Neuron (in vitro differentiated cells): ENCODE results near the gene NPAS3.

ENCODE experiments used
- H2AFZ ChIP-seq: one replicate; pipeline ENCODE4 v1.6.1; 2013; ENCODE audit warnings: low read depth, mild to moderate bottlenecking, inconsistent platforms, low read length, moderate library complexity
- H3K27me3 ChIP-seq: one replicate; pipeline ENCODE4 v1.6.1; 2013; ENCODE audit warnings: low read length; ENCODE audit not compliant: insufficient read depth
- H3K36me3 ChIP-seq: one replicate; pipeline ENCODE4 v1.6.1; 2013; ENCODE audit warnings: low read length; ENCODE audit not compliant: insufficient read depth
- H3K4me1 ChIP-seq: one replicate; pipeline ENCODE4 v1.6.1; 2013; ENCODE audit warnings: low read length; ENCODE audit not compliant: insufficient read depth
- H3K4me3 ChIP-seq: 2 replicates; pipeline ENCODE4 v1.5.1; 2013; ENCODE audit warnings: mild to moderate bottlenecking, low read length, moderate library complexity
- H3K9me3 ChIP-seq: one replicate; pipeline ENCODE4 v1.6.1; 2013; ENCODE audit warnings: low read length

Gene NPAS3

DNA sequence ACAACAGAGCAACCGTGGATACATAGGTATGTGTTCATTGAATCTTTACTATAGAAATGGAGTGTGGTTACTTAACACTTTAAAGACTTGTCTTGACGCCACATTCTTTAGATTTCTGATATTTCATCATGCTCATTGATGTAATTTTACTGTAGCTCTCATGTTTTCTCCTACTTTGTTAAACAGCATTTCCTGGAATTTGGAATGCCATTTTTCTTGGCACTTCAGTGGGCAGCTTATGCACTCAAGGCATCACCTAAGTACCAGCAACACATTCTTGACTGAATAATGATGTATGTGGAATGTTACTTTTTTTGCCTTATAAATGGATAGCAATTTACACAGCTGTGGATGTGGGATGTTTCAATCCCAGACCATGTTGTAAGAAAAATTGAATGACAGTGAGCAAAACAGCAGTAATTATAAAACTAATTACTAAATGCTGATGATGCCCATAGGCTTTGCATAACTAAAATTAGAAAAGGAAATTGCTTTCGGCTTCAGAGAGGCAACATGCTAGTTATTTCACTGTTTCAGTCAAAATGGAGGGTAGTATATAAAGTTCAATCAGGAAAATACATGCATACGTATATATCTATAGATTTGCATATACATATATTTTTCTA, 298.5 kb downstream of the NPAS3 start:
- no peak overlapping the region for H3K4me3 ChIP-seq
- no peaks in the 10 kb centered on the region for H3K27me3 ChIP-seq
- no peaks in the 10 kb centered on the region for H3K36me3 ChIP-seq
- H2AFZ ChIP-seq: no peak overlapping the region
- no peaks in the 10 kb centered on the region for H3K4me1 ChIP-seq
- no peaks in the 10 kb centered on the region for H3K9me3 ChIP-seq

DNA sequence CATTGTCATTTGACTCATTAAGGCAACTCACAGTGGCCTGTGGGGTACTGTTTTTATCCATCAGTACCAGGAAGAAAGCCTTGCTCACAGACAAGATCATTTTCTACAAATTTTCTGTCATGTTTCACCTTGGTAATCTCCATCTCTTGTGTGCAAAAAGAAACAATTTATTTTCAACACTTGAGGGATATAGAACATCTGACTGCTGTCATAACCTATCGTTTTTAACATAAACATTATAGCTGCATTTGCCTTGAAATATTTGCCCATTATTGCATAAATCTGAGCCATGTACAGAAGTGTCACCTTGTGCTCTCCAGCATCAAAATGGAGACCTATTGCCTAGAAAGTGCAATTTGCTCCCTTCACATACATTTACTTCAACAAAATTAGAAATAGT, 300.8 kb downstream of the NPAS3 start:
- no peak overlapping the region for H3K4me3 ChIP-seq
- no peaks in the 10 kb centered on the region for H3K27me3 ChIP-seq
- H3K4me1 ChIP-seq: no peaks in the 10 kb centered on the region
- no peaks in the 10 kb centered on the region for H3K9me3 ChIP-seq
- no peak overlapping the region for H2AFZ ChIP-seq
- peaks cover 6% of the 10 kb centered on the region for H3K36me3 ChIP-seq

DNA sequence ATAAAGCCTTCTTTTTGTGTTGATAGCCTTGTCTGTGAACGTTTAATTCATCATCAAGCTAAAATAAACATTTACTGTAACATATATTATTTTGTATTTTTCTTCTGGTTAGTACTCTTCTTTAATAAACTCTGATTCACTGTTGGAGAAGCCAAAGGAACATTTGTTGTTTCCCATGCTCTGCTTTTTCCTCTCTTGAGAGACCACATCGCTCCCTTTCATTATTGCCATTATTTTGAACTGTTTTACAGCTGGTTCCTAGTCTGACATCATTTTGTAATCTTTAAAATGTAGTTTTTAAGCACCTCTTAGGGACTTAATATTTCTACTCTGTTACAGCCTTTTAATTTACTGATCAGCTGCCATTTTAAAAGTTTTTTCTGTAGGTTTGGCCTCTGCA, 301.8 kb downstream of the NPAS3 start:
- H3K27me3 ChIP-seq: no peaks in the 10 kb centered on the region
- H2AFZ ChIP-seq: no peak overlapping the region
- peaks cover 6% of the 10 kb centered on the region for H3K36me3 ChIP-seq
- no peak overlapping the region for H3K4me3 ChIP-seq
- no peaks in the 10 kb centered on the region for H3K4me1 ChIP-seq
- H3K9me3 ChIP-seq: peaks cover 2% of the 10 kb centered on the region

DNA sequence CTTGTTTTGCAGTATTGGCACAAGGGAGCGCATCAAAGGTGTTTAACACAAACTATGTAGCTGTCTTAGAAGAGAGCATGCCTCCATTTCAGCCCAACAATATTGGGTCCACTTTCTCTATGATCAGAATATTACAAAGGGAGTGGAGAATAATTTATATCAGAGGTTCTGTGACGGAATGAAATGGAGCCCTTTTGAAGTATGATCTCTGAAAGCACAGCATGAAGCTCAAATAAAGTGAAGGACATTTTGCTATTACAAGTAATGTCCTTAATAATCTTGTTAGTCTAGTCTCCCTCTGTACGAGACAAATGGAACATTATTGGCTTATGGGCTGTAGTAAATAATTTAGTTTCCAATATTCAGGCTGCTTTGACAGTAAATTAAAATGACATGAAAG, 302.7 kb downstream of the NPAS3 start:
- Histone ChIP-seq H3K4me3 (no peak overlapping the region), H3K27me3 (no peaks in the 10 kb centered on the region), H2AFZ (no peak overlapping the region), H3K9me3 (peaks cover 4% of the 10 kb centered on the region), H3K4me1 (no peaks in the 10 kb centered on the region), H3K36me3 (peaks cover 10% of the 10 kb centered on the region)

DNA sequence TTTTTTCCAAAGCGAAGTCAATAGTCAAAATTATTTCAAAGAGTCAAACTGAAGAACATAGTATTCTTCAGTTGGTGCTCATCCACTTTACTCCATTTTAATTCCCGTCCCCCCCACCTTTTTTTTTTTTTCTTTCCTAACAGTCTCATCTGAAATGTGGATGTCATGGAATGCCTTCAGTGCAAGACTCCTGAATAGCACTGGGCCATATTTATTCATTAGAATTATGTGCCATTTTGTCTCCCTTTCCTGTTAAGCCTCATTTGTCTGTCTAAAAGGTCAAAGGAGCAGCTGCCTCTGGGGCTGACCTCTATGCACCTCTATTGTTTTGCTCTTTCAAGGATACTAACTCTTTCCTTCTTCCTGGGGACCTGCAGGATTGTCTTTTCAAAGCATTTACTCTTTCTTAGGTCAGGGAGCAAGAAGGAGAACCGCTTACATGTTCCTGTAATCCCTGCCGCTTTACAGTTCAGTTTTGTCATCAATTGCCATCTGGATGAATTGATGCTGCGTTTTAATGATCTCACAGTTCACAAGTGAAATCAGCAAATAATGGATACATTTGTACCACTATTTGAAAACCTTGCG, 310.6 kb downstream of the NPAS3 start:
- Histone ChIP-seq H3K9me3 (peaks cover 4% of the 10 kb centered on the region), H3K4me1 (peaks cover 47% of the 10 kb centered on the region), H3K36me3 (peaks cover 4% of the 10 kb centered on the region), H3K27me3 (no peaks in the 10 kb centered on the region), H3K4me3 (no peak overlapping the region), H2AFZ (no peak overlapping the region)

DNA sequence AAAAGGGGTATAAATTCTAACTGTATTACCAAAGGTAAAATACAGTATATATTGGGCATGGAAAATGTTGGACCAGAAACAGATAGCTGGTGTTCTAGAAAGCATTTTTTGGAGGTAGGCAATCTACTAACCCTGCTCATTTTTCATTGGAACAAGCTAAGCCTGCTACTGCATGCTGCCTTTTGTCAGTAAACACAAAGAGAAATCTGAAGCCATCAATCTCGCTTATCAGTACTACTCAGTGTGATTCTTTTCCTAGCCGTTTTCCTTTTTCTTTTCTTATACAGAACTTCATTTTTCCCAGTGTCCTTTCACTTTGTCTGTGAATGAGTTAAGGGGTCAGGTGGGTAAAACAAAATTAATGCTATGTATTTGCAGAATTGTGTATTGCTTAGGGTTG, 312.3 kb downstream of the NPAS3 start:
- H3K4me1 ChIP-seq: peaks cover 47% of the 10 kb centered on the region
- H3K9me3 ChIP-seq: peaks cover under 1% of the 10 kb centered on the region
- H3K36me3 ChIP-seq: peaks cover 4% of the 10 kb centered on the region
- H2AFZ ChIP-seq: no peak overlapping the region
- H3K27me3 ChIP-seq: no peaks in the 10 kb centered on the region
- no peak overlapping the region for H3K4me3 ChIP-seq

DNA sequence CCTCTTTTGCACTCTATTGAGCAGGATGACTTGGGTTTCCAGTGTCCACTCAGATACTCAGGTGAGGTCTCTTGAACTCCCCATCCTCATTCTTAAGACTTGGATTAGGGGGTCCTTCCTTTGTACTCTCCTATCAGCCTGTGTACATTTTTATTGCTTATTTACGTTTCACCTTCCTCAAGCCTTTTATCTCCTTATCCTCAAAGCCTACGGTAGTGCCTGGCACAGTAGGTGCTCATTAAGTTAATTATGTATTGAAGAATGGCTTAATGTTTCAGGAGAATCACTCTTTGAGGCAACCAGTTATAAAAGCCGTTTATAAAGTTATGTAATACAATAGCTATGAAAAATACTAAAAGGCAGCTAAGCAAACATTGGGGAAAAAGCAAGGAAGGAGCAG, 315.7 kb downstream of the NPAS3 start:
- Histone ChIP-seq H3K4me1 (peaks cover 27% of the 10 kb centered on the region), H3K36me3 (peaks cover 13% of the 10 kb centered on the region), H2AFZ (no peak overlapping the region), H3K4me3 (no peak overlapping the region), H3K27me3 (no peaks in the 10 kb centered on the region), H3K9me3 (no peaks in the 10 kb centered on the region)

DNA sequence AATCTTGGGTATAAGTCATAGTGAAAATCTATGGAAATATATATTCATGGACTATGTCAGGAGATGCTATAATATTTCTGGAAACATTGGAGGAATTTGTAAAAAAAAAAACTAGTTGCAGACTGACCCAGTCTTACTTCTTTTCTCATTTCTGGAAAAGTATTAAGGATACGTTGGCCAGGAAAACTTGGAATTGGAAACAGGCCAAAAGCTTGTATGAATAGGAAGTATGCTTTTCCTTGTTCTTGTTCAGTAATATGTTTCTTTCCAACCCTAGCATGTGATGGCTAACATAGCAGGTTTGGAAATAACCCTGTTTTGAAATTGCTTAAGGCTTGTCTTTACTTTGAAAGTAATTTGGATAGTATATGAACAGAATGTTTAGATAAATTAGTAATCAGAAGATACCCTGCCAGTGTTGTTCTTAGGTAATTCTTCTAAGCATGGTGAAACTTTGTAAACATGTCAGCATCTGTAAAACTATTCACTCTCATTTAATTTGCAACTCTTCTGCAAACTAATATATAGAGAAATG, 316.2 kb downstream of the NPAS3 start:
- Histone ChIP-seq H3K9me3 (no peaks in the 10 kb centered on the region), H3K36me3 (peaks cover 15% of the 10 kb centered on the region), H3K4me3 (no peak overlapping the region), H3K4me1 (peaks cover 21% of the 10 kb centered on the region), H3K27me3 (no peaks in the 10 kb centered on the region), H2AFZ (no peak overlapping the region)

DNA sequence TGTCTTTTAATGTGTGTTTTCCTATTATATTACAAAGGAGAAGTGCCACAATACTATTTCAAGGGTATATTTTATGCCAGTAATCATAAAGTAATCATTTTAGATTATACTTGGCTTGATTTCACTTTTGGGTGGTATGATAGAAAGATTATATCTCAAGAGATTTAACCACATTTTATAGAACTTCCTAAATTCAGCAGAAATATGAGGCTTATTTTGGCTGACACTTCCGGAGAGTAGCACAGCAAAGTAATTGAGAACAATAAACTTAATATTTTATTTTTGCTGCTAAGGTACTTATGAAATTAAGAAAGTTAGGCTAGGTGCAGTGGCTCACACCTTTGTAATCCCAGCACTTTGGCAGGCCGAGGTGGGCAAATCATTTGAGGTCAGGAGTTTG, 319.1 kb downstream of the NPAS3 start:
- H3K9me3 ChIP-seq: no peaks in the 10 kb centered on the region
- no peak overlapping the region for H2AFZ ChIP-seq
- peaks cover 17% of the 10 kb centered on the region for H3K36me3 ChIP-seq
- H3K27me3 ChIP-seq: no peaks in the 10 kb centered on the region
- no peaks in the 10 kb centered on the region for H3K4me1 ChIP-seq
- H3K4me3 ChIP-seq: no peak overlapping the region

DNA sequence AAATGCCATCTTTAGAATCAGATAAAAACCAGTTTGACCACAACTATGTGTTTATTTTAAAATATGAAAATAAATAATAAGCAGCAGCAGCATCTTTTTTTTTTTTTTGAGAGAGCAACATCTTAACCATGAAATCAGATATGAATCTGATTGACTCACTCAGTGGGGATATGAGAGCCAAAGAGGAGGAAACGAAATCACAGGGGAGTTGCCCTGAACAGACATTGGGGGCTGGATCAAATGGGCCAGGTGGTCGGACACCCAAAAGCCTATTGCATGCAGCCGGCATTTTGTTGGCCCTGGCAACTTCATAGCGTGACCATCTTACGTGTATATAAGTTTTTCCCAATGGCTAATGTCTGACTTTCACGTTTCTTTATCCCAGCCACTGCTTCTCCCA, 321.1 kb downstream of the NPAS3 start:
- Histone ChIP-seq H3K36me3 (peaks cover 19% of the 10 kb centered on the region), H3K9me3 (peaks cover 4% of the 10 kb centered on the region), H2AFZ (no peak overlapping the region), H3K27me3 (no peaks in the 10 kb centered on the region), H3K4me3 (no peak overlapping the region), H3K4me1 (no peaks in the 10 kb centered on the region)

DNA sequence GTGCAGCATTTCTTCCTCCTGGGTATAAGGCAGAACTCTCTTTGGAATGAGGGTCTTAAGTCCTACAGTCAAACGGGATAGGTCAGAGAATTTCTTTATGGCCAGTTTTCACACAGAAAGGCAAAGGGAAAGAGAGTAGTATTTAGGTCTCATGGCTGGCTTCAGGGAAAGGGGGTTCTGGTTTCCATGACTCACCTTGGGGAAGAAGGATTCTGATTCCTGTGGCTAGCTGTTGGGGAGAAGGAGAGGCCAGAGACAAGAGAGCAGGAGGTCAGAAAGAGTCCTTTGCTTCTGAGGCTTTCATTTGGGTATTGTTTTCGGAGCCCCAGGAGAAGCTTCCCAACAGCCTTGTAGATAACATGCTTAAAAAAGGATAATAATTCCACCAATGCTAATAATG, 332.5 kb downstream of the NPAS3 start:
- H3K36me3 ChIP-seq: peaks cover 15% of the 10 kb centered on the region
- H3K4me3 ChIP-seq: no peak overlapping the region

DNA sequence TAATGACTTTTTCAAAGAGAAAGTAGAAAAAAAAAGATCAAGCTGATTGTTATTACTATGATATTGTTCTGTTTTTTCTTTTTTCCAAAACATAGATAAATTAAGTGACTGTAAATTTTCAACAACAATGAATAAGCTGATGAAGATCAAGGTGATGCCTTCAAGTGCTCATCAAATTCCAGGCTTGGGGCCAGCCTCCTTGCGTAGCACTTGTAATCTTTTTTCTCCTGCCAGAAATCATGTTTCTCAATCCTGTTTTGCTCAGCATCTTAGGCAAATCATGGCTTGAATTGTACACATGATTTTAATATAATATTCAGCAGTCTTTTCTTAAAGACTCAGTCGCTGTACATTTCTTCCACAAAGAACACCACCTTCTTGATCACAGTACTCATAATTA, 333.2 kb downstream of the NPAS3 start:
- H3K27me3 ChIP-seq: no peaks in the 10 kb centered on the region
- no peak overlapping the region for H2AFZ ChIP-seq
- H3K4me3 ChIP-seq: no peak overlapping the region
- peaks cover 3% of the 10 kb centered on the region for H3K4me1 ChIP-seq
- no peaks in the 10 kb centered on the region for H3K9me3 ChIP-seq
- H3K36me3 ChIP-seq: peaks cover 13% of the 10 kb centered on the region

More for the DNA sequence above, 332.5 kb downstream of the NPAS3 start:
- no peaks in the 10 kb centered on the region for H3K27me3 ChIP-seq
- H3K9me3 ChIP-seq: peaks cover 1% of the 10 kb centered on the region
- peaks cover 3% of the 10 kb centered on the region for H3K4me1 ChIP-seq
- no peak overlapping the region for H2AFZ ChIP-seq

DNA sequence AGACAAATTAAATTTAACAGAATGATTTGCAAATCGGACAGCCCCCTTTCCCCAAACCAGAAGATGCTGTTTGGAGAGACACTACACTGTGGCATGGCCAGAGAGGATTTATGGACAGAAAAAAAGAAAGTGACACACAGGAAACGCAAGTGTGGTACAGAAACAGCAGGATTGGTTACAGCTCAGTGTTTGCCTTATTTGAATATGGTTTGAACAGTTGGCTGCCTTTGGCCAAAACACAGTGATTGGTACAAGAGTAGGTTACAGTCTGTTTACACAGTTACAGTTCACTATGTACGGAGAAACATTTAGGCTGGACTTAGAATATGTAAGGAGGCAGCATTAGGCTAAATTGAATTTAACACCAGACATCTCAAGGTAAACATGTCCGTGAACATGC, 335.3 kb downstream of the NPAS3 start:
- Histone ChIP-seq H3K27me3 (no peaks in the 10 kb centered on the region), H3K4me3 (no peak overlapping the region), H3K4me1 (no peaks in the 10 kb centered on the region), H2AFZ (no peak overlapping the region), H3K36me3 (peaks cover 11% of the 10 kb centered on the region), H3K9me3 (no peaks in the 10 kb centered on the region)

DNA sequence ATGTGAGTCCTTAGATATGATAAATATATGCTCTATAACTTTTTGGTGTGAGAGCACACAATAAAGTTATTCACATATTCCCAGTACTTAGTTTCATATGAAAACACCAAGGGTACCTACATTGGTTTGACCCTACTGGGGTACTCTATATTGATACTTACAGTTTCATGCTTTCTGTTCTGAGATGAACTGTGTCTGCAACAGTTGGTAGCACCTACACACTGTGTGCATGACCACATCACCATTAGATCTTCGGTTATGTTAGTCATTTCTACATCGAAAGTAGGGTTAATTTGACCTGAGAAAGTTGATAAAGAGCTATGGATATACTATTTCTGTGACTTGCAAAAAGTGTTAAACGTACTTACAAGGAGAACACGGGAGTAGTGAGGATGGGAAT, 337.2 kb downstream of the NPAS3 start:
- H2AFZ ChIP-seq: no peak overlapping the region
- H3K27me3 ChIP-seq: no peaks in the 10 kb centered on the region
- peaks cover 11% of the 10 kb centered on the region for H3K36me3 ChIP-seq
- H3K4me3 ChIP-seq: no peak overlapping the region
- no peaks in the 10 kb centered on the region for H3K9me3 ChIP-seq
- H3K4me1 ChIP-seq: no peaks in the 10 kb centered on the region
